Measurements from ENCODE around the gene SHISA9.

SHISA9 gene

GRCh38 chr16:13081825-13082331 is 180.5 kb downstream of the SHISA9 start:
- DNase-seq = no peak

GRCh38 chr16:13083681-13084080 is 182.3 kb downstream of the SHISA9 start:
- no peak for DNase-seq

- no peak for DNase-seq
These were observed 182.9 kb downstream of the SHISA9 start for GRCh38 chr16:13084331-13084730.

DNA sequence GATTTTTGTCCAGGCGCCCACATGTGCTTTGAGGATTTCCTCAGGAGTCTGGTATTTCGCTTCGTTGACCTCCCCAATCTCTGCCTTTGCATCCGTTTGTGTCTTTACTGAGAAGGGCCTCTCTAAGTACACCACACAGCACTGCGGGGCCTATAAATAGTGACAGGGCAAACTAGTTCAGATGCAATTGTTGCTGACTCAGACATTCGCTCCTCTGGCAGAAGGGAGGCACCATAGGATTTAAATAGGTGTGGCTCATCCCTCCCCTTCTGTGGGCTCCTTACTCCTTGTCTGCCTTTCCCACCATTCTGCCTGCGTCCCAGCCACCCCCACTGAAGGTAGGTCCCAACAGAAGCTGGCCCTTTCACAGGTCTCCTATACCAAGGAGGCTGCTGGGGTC is 192.3 kb downstream of the SHISA9 start:
- DNase-seq = no peak

DNA sequence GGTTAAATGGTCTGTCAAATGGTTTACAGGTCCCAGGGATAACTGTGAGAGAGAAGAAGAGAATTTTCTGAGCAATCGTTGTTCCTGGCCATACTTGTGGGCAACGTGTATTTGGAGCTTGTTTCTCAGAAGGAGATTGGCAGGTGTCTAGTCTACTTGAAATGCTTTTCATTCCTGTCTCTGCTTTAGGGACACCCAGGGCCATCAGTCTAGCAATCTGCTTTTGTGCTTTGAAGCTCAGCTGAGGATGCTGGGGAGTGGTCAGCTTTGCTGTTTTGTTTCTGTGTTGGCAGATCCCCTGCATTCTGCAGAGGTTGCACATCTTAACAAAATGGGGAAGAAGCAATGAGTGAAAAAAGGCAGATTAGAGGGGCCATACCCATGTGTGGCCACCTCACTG is 193.7 kb downstream of the SHISA9 start:
- DNase-seq = no peak

DNA sequence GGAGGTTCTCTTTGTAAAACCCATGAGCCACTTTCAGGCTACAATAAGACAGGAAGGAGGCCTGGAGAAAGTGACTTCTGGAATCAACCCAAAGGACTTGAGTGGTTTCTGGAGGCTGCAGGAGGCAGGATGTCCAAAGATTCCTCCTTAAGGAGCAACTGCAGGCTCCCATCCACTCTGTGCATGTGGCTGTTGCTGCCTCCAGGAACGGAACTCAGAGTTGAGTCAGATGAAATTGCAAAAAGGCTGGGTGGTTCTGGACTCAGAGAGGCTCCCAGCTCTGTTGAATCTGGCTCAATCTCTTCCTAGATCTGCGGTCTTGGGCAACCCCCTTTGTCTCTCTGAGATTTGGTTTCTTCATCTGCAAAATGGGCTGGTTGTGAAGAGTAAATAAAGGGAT is 197.1 kb downstream of the SHISA9 start:
- no peak for DNase-seq

DNA sequence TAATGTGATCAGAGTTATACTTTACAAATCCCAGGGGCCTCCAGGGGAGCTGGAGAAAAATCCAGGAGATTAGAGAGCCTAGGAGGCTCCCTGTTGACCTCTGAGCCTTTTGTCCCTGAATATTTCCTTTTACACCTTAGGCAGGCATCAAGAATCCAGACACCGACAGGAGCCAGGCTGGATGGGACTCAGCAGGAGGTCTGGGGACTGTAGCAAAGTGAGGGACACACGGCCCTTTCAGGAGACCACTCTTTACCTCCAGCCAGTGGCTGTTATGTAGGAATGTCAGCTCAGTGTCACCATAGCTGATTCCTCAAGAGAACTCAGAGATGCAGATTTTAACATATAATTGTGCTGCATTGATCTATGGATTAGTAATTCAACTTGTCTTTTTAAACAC is 198.4 kb downstream of the SHISA9 start:
- DNase-seq = no peak

DNA sequence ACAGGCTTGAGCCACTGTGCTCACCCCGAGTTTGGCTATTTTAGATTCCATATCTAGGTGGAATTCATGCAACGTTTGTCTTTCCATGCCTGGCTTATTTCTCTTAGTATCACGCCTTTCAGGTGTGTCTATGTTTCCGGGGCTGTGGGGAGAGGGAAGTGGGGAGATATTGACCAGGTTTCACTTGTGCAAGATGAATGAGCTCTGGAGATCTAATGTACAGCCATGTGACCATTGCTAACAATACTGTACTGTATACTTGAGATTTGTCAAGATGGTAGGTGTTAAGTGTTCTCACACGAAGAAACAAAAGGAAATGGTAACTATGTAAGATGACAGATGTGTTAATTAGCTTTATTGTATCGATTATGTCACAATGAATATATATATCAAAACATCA is 199.6 kb downstream of the SHISA9 start:
- DNase-seq = no peak

GRCh38 chr16:13101828-13102227 is 200.4 kb downstream of the SHISA9 start:
- no peak for DNase-seq

DNA sequence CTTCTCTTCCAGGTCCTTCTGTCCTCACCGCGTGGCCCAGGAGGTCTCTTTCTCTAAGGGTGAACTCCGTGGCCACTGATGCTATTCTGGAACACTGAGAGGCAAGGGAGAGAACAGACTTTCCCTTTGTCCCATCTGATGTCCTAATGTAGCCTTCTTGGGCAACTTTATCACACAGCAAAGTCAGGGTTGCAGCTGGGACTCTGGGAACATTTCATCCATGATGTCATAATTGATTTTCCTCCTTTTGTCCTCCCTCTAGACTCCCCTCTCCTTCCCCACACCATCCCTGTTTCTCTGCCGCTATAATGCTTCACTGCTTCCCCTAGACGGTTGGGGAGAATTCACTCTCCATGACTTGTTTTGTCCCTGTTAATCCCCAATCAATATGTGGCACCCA is 201.0 kb downstream of the SHISA9 start:
- no peak for DNase-seq

GRCh38 chr16:13103831-13104530 is 202.6 kb downstream of the SHISA9 start:
- DNase-seq = no peak

DNA sequence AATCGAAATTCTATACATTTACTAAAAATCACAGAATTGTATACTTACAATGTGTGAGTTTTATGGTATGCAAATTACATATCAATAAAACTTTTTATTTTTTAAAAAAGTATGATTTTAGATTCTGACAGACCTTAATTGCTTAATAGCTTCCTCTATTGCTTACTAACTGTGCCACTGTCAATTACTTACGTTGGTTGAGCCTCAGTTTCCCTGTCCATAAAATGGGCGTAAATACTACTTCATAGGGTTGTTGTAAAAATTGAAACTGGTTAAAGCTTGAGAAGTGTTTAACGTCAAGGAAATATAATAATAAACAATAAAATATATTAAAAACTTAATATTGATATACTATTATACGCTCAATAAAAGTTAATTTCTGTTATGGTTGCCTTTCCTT is 203.4 kb downstream of the SHISA9 start:
- DNase-seq = no peak

DNA sequence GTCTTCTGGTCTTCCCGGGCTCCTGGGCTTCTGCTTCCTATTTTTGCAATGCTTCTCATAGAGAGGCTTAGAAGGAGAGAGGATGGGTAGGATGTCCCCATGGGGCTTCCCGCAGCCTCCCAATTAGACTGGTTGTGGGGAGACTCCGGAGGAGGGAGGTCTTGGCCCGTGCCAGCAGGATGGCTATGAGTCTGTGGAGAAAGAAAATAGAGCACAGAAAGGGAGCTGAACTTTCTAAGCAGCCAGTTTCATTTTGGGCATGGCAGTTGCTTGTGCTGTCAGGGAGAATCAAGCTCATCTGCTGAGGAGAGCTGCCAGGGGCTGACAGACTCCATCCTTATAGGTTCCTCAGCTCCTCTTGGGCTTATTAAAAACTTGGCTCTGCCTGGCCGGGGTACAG is 204.0 kb downstream of the SHISA9 start:
- DNase-seq = no peak

DNA sequence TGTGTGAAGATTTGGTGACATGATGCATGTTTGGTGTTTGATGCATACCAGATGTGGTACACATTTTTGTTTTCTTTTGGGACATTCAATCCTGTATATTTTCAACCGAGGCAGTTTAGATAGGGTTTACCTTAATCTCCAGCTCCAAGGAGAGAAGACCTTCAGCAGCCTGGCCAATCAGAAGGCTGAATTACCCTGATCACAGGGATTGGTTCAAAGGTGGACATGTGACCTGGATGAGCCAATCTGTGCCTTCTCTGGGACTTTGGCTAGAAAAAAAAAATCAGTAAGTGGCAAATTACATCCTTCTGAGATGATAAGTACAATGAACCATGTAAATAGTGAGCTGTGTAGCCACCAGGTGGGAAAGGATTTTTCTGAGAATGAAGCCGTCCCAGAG is 205.1 kb downstream of the SHISA9 start:
- no peak for DNase-seq

DNA sequence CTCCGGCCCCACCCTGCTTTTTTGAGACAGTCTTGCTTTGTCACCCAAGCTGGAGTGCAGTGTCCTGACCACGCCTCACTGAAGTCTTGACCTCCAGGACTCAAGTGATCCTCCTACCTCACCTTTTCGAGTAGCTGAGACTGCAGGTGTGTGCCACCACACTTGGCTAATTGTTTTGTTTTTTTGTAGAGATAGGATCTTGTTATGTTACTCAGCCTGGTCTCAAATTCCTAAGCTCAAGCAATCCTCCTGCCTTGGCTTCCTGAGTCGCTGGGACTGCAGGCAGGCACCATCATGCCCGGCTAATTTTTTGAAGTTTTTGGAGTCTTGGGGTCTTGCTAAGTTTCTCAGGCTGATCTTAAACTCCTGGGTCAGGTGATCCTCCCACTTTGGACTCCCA is 206.7 kb downstream of the SHISA9 start:
- DNase-seq = no peak

GRCh38 chr16:13109171-13109570 is 207.8 kb downstream of the SHISA9 start:
- no peak for DNase-seq

- DNase-seq = no peak
These were observed 208.9 kb downstream of the SHISA9 start for GRCh38 chr16:13110124-13110796.

DNA sequence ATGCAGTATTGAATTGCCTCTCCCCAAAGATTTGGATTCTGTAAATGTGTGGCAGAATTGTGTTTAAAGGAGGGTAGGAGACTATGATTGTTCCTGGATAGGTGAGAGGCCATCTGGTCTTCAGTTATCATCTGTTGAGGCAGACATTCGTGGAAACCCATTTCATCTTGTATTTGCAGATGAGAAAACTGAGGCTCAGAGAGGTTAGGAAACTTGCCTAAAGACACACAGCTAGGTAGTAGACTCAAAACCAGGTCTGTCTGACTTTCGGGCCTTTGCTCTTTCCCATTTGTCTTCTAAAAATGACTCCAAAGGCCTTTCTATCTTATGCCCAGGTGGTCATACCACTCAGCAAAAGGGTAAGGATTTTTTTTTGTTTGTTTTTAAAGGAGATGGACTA is 210.3 kb downstream of the SHISA9 start:
- DNase-seq = no peak

GRCh38 chr16:13113741-13114140 is 212.3 kb downstream of the SHISA9 start:
- no peak for DNase-seq

GRCh38 chr16:13118091-13118490 is 216.7 kb downstream of the SHISA9 start:
- no peak for DNase-seq

GRCh38 chr16:13120091-13120490 is 218.7 kb downstream of the SHISA9 start:
- no peak for DNase-seq

DNA sequence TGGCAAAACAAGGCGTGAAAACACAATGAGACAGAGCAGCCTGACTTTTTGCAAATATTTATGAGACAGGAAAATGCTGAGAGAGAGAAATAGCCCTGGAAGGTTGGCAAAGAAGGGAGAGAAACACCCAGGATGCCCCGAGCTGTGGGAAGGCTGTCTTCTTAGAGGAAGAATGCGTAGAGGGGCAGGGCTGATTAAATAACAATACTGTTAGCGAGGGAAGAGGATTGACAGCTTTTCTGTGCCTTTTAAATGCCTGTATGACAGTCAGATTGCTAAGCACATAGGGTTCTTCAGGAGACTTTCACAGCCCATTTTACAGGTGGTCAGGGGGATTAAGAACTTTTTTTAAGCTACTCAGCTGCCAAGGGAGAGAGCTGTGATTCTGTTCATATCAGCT is 219.2 kb downstream of the SHISA9 start:
- no peak for DNase-seq

GRCh38 chr16:13123991-13124390 is 222.6 kb downstream of the SHISA9 start:
- DNase-seq = no peak

DNA sequence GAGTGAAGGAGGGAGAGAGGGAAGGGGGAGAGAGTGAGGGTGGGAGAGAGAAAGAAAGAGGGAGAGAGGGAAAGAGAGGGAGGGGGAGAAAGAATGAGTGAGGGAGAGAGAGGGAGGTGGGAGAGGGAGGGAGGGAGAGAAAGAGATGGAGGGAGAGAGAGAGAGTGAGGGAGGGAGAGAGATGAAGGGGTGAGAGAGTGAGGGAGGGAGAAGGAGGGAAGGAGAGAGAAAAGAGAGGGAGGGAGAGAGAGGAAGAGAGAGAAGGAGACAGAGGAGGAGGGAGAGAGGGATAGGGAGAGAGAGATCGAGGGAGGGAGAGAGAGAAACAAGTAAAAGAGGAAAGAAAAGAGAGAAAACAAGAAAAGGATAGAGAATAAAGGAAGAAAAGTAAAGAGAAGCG is 225.7 kb downstream of the SHISA9 start:
- DNase-seq = no peak

- DNase-seq = no peak
These were observed 229.2 kb downstream of the SHISA9 start for GRCh38 chr16:13130586-13130985.

All from activated T-cell treated with anti-CD3 and anti-CD28 coated beads, Interleukin-2, amount 50 U/mL, for 48 hours (primary cell).